GM21390 (cell line): ENCODE measurements around the gene SLC41A3.
"Not testable (repeated sequence)": the region's sequence is repeated elsewhere in the genome, so short reads cannot be mapped to it uniquely, and the experiment has no call there.

ENCODE experiments used
- ATAC-seq: cut with Tn5 transposase; IDR thresholded peaks from one replicate; pipeline ENCODE4 v1.9.1; 2021; ENCODE audit not compliant: unreplicated experiment

The SLC41A3 gene

DNA sequence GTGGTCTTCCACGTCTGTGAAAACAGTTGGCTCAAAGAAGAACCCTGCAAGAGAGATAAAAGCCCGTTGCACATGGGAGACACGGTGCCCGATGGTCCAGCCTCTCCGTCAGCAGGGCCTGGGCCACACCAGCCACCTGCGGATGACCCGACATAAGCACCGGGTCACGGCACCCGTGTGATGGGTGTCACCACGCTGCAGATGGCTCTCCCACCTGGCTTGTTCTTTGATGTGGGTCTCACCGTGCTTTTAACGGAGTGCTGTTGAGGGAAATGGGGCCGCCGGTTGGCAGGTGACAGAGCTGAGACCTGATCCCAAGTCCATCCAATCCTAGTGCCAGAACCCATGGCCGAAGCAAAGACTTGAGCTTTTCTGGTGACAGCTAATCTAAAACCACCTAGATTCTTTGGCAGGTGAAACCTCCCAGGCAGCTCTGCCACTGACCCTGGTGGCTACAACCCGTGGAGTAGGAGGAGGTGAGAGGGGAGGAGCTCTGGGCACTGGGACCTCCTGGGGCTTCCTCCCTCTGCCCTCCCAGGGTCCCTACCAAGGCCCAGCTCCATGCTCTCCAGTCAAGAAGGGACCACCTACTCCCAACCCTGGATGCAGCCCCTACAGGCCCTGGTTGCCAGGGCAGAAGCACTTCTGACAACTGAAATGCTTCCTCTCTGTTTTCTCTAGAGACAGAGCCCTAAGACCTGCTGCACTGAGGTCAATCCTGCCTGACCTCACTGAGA, 23.4 kb upstream of the SLC41A3 start:
- no peak for ATAC-seq

DNA sequence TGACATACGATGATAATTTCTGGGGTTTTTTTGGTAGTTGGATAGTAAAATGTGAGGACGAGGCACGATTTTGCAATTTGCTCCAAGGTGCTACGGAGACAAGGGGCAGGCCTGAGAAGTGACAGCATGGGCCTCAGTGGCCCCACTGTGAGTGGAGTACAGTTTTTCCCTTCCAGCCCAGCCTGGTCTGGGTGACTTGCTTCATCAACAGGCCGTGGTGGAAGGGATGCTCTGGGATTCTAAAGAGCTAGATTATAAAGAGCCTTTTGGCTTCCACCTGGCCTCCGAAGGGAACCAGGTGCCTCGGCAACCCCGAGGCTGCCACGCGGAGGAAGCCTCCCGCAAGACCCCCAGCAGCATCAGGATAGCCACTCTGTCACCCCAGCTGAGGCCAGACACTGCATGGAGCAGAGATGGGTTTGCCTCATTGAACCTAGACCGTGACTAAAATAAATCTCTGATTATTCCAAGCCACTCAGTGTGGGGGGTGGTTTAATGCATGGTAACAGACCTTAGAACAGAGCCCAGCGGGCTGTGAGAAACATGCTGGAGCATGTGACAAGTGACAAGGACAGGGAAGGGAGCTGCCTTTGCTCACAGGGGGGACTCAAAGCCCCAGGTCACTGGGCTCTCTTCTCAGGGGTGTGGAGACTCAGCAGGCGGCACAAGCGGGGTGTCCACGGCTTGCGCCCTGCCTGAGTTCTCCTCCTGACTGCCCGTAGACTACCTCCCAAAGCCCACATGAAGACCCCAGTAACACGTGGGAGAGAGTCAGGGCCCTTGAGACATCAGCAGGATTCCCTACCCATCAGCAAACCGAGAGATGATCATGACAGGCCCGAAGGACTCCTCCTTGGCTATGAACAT, 22.6 kb upstream of the SLC41A3 start:
- no peak for ATAC-seq

DNA sequence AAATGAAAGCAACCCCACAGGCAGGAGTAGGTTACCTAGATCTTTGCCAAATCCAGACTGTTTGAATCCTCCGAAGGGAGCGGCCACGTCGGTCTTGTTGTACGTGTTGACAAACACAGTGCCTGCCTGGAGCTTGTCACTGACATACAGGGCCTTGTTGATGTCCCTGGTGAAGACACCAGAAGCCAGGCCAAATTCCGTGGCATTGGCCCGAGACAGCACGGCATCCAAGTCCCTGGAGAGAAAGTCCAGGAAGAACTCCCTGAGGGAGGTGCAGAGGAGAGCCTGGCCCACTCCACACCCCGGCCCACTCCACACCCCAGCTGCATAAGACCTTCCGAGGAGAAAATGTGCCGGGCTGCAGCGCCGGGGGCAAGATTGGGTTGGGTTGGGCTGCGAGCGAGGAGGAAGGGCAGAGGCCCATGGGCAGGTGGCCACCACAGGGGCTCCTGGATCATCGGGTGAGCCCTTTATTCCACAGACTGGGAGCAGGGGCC, 21.8 kb upstream of the SLC41A3 start:
- no peak for ATAC-seq

DNA sequence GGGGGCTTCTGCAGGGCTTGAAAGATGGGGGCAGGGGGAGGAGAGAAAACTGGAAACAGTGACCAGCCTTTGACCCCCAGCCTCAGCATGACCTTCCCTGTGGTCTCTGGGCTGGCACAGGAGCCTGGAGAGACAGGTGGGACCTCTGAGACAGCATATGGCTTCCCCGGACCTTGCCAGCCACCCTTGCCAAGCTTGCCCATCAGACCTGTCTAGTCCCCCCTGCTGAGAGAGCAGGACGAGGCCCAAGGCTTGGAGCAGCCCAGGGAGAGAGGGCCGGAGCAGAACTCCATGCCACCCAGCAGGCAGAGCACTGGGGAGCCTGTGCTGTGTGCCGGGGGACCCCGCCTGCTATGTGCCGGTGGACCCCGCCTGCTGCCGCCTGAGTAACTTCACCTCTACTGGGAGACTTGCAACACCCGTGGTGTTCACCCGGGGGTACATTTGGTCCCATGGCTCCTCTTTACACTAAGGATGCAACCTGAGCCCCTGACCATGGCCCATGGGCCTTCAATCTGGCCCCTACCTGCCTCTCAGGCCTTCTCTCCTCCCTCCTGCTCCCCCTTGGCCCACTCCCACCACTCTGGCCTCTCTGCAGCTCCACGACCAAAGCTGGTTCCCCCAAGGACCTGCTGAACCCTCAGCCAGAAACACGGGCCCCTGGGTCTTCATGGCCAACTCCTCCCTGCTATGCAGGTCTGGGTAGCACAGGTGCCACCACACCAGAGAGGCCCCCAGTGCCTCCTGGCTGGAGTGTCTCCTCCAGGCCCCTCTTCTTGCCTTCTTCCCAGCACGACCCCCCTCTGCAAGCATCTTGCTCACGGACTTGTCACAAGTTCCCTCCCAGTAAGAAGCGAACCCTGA, 21.1 kb upstream of the SLC41A3 start:
- no peak for ATAC-seq

DNA sequence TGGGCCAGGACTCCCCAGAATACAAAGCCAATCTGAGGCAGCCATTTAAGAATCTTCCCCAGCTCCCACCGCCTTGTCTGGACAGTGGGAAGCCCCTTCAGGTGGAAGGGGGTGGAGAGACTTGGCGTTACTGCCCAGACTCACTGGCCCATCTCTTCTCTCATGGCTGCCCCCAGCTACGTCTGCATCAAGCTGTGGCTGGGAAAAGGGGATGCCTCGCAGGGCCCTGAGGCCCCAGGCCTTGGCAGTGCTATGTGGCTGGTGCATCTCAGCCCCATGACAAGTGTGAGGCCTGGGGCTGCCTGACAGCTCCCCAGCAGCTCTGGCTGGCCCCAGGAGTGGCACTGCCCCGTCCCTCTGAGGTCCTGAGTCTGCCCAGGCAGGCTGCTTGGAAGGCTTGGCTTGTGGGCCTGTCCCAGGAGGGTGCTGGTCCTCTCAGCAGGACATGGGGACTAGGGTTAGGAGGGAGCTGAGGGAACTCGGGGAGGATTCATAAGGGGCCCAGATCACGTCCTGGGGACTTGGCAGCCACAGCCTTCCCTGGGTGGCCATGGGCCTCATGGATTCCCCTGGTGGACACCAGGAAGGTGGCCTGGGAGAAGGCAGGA, 20.2 kb upstream of the SLC41A3 start:
- ATAC-seq = no peak

DNA sequence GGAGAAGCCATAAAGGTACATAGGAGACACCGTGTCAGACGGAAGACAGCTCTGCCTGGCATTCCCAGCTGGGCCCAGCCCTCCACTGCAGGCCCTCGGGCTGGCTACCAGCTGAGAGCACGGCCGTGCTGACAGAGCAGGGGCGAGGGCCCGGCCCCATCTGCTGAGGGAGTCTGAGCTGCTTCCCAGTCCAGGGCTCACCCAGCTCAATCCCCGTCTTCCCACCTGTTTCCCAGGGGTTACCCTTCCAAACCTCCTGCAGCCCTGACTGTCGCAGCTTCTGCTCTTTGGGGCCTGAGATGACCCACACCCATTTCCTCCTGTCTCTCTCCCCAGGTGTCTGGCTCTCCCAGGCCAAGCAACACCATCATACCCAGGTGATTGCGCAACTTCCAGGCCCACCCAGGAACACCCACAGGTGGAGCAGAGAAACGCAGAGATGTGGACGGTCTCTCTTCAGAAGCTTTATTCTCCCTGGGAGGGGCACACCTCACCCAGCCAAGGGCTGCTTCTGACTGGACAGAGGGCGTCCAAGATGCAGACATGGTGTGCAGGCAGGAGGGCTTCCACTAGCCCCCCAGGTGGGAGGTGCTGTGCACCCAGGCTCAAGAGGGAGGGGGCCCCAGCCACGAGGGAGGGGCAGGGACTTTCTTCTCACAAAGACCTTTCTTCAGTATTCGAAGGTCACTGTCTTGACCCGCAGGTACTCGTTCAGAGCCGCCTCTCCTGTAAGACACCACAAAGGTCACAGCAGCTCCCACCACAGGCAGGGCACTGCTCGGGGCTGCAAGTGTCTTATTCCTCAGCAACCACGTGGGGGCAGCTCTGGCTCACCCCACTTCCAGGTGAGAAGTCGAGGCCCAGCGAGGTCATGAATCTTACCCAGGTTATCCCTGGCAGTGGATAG, 19.4 kb upstream of the SLC41A3 start:
- ATAC-seq = no peak

DNA sequence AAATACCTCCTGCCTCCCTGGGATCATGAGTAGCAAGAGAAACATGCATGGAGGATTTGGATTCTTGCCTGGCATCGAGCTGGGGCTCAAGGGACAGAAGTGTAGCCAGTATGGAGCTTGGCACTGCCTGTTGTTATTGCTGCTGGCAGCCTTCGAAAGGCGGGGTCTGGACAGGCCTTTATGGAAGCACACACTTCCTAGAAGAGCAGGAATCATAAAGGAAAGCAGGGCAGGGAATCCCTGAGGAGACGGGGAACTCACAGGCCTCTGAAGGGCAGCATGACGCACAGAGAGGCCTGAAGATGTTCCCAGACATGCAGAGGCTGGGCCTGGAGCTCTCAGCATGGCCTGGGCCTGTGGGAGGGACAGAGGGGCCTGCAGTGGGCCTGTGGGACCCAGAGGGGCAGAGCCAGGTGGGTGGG, 18.6 kb upstream of the SLC41A3 start:
- ATAC-seq = no peak

DNA sequence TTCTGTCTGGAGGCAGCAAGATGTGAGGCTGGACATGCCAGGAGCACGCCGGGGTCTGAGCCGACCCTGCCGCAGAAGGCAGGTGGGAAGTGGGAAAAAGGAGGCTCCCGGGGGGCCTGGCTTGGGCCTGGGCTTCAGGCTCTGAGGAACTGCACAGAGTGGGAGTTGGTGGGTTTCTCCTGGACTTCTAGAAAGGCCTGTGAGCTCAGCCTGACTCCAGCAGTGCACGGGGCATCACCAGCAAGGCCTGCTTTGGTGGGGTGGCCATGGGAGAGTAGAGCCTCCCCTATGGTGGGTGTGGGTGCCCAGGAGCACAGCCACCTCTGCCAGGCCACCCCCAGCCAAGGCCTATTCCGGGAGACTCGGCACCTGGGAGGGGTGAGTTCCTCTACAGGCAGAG, 18.1 kb upstream of the SLC41A3 start:
- ATAC-seq = no peak

DNA sequence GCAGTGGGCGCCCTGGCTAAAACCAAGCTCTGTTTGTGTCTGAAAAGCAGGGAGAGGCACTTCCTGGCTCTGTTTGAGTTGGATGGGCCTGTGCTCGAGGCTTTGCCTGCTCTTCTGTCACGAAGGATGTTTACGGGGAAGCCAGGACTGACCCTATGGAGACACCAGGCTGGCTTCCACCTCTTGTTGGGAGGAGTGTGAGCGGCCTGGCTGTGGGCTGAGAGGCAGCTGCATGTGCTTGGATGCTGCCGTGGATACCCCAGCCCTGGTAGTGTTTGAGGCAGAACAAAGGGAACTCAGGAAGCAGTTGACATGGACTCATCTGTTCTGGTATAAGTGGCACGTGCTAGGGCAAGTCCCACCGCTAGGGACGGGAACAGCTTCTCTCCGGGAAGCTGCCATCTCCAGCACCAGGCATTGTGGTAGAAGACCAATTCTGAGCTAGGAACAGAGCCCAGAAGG, 17.6 kb upstream of the SLC41A3 start:
- no peak for ATAC-seq

DNA sequence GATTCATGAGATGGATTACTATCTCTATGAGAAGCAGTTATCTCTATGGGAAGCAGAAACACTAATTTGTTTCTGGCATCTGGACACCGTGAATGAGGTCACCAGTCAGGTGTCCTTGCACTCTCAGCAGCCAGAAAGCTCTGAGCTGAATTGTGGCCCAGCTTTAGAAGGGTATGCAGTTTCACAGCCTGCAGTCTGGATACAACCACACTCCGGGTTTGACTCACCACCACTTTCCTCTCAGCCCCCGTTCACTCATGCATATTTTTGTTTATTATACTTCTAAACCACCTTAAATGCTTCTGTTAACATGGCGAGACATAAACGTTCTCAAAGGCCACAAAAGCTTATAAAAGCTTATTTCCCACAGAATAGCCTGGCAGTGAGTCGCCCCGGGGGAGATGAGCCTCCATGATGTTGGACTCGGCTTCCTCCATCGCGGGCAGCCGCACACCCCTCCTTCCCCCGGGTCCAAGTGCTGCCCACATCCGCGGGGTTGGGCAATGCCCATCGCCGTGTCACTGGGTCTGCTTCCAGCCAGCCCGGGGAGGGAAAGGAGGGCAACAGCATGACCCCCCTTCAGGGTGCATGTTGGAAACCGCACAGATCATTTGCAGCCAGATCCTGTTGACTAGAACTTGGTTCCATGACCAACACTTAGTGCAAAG, 16.8 kb upstream of the SLC41A3 start:
- ATAC-seq = no peak

DNA sequence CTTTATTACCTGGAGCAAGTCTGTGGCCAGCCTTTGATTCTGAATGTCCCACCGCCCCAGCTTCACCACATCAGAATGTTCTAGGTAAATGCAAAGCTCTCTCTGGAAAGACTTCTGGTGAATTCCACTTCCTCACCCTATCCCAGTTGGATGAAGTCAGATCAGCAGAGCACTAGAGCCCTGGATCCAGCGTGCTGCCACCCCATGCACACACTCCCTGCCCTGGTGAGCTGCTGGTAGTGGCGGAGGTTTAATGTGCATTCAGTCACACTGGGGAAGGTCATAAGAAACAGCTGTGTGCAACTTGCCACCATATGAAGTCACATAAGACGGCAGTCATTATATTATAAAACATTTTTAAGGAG, 16.3 kb upstream of the SLC41A3 start:
- no peak for ATAC-seq

DNA sequence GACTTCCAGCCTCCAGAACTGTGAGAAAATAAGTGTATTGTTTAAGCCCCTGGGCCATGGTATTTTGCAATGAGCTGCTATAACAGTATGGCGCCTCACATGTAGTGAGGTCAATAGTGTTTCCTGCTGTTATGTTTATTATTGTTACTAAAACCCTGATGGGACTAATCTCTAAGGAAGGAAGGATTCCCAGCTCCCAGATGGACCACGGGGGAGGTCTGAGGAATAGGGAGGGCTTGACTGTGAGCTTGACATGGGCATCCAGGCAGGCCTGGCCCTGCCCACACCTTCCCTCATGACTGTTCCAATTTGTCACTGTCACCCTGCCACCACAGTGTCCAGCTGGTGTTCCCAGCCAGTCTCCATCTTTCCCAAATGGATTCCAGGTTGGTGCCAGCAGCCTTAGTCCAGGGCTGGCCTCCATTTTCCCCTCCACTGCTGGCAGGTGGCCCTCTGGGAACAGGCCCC, 14.5 kb upstream of the SLC41A3 start:
- ATAC-seq = no peak

DNA sequence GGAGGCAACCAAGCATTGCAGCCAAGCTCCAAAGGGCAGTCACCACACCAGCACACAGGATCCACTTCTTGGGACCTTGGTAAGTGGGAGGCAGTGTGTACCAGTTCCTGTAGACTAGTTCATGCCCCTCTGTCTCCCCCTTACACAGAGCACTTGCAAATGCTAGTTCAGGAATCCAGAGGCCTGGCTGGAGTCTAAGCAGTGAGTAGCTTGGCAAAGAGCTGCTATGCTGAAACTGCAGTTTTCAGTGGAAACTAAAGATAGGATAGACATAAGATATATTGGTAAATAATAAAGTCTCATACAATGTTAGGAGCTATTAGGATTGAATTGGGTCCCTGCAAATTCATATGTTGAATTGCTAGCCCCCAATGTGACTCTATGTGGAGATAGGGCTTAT, 13.9 kb upstream of the SLC41A3 start:
- ATAC-seq = no peak

DNA sequence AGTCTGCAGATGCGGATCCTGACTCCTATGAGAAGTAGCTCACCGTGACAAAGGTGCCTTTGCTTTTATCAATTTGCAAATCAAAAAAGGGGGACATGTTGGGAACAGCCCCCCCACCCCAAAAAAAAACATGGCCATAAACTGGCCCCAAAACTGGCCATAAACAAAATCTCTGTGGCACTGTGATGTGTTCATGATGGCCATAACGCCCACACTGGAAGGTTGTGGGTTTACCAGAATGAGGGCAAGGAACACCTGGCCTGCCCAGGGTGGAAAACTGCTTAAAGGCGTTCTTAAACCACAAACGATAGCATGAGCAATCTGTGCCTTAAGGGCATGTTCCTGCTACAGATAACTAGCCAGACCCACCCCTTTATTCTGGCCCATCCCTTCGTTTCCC, 12.3 kb upstream of the SLC41A3 start:
- ATAC-seq = not testable (repeated sequence)

DNA sequence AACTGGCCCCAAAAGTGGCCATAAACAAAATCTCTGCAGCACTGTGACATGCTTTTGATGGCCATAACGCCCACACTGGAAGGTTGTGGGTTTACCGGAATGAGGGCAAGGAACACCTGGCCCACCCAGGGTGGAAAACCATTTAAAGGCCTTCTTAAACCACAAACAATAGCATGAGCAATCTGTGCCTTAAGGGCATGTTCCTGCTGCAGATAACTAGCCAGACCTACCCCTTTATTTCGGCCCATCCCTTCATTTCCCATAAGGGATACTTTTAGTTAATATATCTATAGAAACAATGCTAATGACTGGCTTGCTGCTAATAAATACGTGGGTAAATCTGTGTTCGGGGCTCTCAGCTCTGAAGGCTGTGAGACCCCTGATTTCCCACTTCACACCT, 8.2 kb upstream of the SLC41A3 start:
- ATAC-seq = not testable (repeated sequence)

DNA sequence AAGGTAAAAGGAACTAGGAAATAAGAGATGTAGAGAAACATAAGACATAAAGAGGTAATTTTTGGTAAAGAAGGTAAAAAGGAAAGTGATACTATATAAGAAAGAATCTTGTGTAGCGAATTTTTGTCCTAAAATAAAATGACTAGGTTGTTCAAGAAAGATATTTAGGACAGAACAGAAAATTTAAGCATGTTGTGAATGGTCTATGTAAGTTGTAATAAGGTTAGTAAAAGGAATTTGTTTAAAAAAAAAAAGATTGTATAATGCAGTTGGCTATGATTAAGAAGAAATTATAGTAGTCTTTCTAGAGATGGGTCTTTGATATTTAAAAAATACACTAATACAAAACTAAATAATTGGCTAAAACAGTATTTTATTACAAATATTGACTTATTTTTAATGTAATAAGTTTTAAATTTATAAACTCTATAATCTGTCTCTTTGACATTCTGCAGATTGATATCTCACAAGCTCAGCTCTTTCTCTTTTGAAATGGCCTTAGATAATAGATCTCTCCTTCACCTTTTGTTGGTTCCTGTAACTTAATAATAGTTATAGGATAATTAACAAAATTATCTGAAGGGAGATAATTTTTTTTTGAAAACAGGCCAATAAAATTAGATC, 3.7 kb upstream of the SLC41A3 start:
- ATAC-seq = no peak

DNA sequence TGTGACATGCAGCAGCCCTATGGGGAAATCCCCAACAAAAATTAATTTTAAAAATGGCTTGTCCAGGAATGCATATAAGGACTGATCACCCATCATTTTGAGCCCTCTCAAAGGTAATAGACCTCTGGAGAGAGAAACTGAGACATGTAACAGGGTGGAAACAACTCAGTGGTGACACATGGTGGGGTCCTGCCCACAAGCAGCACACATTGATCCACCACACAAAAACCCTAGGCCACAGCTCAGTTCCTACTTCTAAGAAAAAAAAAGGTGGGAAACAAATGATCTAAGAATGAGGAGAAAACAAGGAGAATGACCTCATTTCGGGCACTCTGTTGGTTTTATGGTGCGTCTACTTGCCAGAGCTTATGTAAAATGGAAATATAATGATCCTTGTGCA, 1.9 kb upstream of the SLC41A3 start:
- no peak for ATAC-seq

DNA sequence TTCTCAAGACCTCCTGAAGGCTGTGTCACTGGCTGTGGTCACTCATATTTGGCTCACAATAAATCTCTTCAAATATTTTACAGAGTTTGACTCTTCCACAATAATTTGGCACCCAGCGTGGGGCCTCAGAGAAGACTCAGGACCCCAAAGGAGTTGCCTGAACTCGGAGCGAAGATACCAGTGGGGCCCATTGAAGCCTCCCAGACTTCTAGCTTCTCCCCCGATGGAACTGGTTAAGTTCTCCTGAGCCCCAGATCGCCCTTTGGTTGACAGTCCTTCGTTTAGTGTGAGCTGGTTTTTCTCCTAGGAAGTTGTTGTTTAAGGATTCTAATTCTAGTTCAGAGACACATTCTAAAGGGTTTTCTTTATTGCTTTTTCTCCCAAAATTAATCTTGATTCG, 1.4 kb upstream of the SLC41A3 start:
- ATAC-seq = no peak

DNA sequence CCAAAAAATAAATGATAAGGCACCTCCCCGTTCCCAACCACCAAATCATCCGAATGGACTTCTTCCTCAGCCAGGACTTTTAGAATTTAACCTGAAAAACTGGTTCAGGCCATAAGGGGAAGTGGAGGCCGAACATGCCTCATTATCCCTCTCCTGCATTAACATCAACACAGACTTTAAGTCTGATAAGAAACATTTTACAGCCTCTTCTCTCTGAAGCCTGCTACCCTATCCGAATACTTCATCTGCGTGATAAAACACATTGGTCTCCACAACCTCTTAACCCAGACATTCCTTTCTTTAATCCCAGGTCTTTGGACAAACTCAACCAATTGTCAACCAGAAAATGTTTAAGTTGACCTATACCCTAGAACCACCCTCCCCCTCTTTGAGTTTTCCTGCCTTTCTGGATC, 850 bp upstream of the SLC41A3 start:
- no peak for ATAC-seq
